ENCODE results near the gene NOSTRIN.

GRCh38 chr2:168896783-168897182, 94.3 kb downstream of the NOSTRIN start:
- no peak for TF ChIP-seq POLR2AphosphoS5 (IDR thresholded peaks at IDR 0.05; ENCODE audit: low read depth, low read length)
- TF ChIP-seq TAF1 (IDR thresholded peaks at IDR 0.05; ENCODE audit: borderline replicate concordance, insufficient read depth, low read length) = no peak

All from PFSK-1 (cell line).